ENCODE data around the gene KRTAP29-1.

DNA sequence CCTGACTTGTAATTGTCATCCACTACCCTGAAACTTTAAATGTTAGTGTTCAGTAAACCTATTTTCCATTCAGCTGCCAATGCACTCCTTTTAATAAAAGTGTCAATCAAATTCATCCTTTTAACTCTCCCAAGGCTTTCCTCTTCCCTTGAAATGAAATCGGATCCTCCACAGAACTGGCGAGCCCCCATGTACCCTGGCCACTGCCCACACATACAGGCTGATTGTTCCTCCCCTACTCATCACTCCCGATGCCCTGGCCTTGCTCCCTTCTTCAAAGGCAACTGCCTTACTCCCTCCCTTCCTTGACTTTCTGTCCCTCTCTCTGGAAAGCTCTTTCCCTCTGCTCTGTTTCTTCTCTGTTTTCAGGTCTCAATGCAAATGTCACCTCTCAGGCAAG, 40.4 kb upstream of the KRTAP29-1 start:
- TF ChIP-seq TAF1 (IDR thresholded peaks at IDR 0.05; ENCODE audit: borderline replicate concordance, insufficient read depth, low read length) (no peak), POLR2AphosphoS5 (IDR thresholded peaks at IDR 0.05; ENCODE audit: low read depth, low read length) (no peak)
